B cell (primary cell): ENCODE measurements around the gene ARHGAP31. TPM values are rescaled to one million over a fixed set of nuclear protein-coding genes. Genes with fewer than 3 reads are reported as not detected.
"Not testable (repeated sequence)": the region's sequence is repeated elsewhere in the genome, so short reads cannot be mapped to it uniquely, and the experiment has no call there.

Experiments
- ATAC-seq: fragments of 200-7000 bp; cut with Tn5 transposase; one replicate; pipeline ENCODE4 v1.10.0; 2021; ENCODE audit warnings: low read depth, mild to moderate bottlenecking, moderate number of reproducible peaks, moderate library complexity
- CTCF ChIA-PET: fragments of 350-600 bp; sonication (Branson Sonifier 250); formaldehyde crosslinking; loops from one replicate; lab custom pipeline; 2021; ENCODE audit warnings: antibody characterized with exemption, inconsistent platforms; lab: Charles Lee
- POLR2A ChIA-PET: fragments of 350-600 bp; sonication (Branson Sonifier 250); formaldehyde crosslinking; loops from one replicate; lab custom pipeline; 2021; ENCODE audit warnings: antibody characterized with exemption; lab: Charles Lee
- DNase-seq: peaks from one replicate; pipeline ENCODE4 v3.0.0; 2013
- H2AFZ ChIP-seq: 2 replicates; pipeline ENCODE4 v1.6.1; 2012; ENCODE audit warnings: mild to moderate bottlenecking, low read depth, low read length; ENCODE audit not compliant: insufficient read depth, poor library complexity, severe bottlenecking
- H3K27ac ChIP-seq, 2 donors: 1 replicate in 1 of 2; 2 replicates in 1 of 2; pipeline ENCODE4 v1.5.1; 2012 to 2013; ENCODE audit warnings: low read length in 2 of 2, mild to moderate bottlenecking in 2 of 2, moderate library complexity in 1 of 2
- H3K27me3 ChIP-seq, 4 experiments: fragments of 200-600 bp in 1 of 4; sonication (generic) in 1 of 4; replicated peaks in 1 of 4; 1 replicate in 2 of 4; 2 replicates in 2 of 4; pipeline versions ENCODE4 v1.6.1 to v1.7.0; 2013 to 2016; ENCODE audit warnings: low read length in 3 of 4, mild to moderate bottlenecking in 2 of 4, mixed read lengths in 1 of 4, moderate library complexity in 1 of 4; ENCODE audit not compliant: insufficient read depth in 4 of 4, control insufficient read depth in 3 of 4; ENCODE audit errors: control extremely low read depth in 1 of 4
- H3K36me3 ChIP-seq, 2 experiments: replicated peaks in 1 of 2; 1 replicate in 1 of 2; 2 replicates in 1 of 2; pipeline versions ENCODE4 v1.6.1 to v1.7.1; 2013; ENCODE audit warnings: low read length in 1 of 2; ENCODE audit not compliant: insufficient read depth in 2 of 2, control insufficient read depth in 1 of 2; ENCODE audit errors: control extremely low read depth in 1 of 2, extremely low read depth in 1 of 2
- H3K4me1 ChIP-seq, 2 donors: fragments of 200-600 bp in 1 of 2; sonication (generic) in 1 of 2; 1 replicate in 1 of 2; 2 replicates in 1 of 2; pipeline versions ENCODE4 v1.5.1 to v1.6.1; 2013 to 2017; ENCODE audit warnings: low read length in 2 of 2; ENCODE audit not compliant: control insufficient read depth in 2 of 2, insufficient read depth in 2 of 2
- H3K4me2 ChIP-seq: replicated peaks from 2 replicates; pipeline ENCODE3; 2012; ENCODE audit warnings: mild to moderate bottlenecking, low read depth, low read length; ENCODE audit not compliant: poor library complexity, severe bottlenecking
- H3K4me3 ChIP-seq, 5 experiments: fragments of 200-600 bp in 1 of 5; sonication (generic) in 1 of 5; 1 replicate in 3 of 5; 2 replicates in 2 of 5; pipeline versions ENCODE4 v1.5.1 to v1.7.0; 2011 to 2016; ENCODE audit warnings: low read length in 4 of 5, mild to moderate bottlenecking in 4 of 5, low read depth in 2 of 5, control low read depth in 1 of 5, moderate library complexity in 1 of 5; ENCODE audit not compliant: insufficient read depth in 1 of 5; ENCODE audit errors: control extremely low read depth in 1 of 5, extremely low read depth in 1 of 5
- H3K79me2 ChIP-seq: fragments of 200-600 bp; sonication (generic); one replicate; pipeline ENCODE4 v1.6.0; 2016; ENCODE audit warnings: low read length; ENCODE audit not compliant: control insufficient read depth, insufficient read depth
- H3K9ac ChIP-seq: fragments of 200-600 bp; sonication (generic); 2 replicates; pipeline ENCODE4 v1.6.1; 2017; ENCODE audit warnings: mild to moderate bottlenecking, low read length, moderate library complexity
- H3K9me3 ChIP-seq, 3 donors: one replicate each; pipeline versions ENCODE4 v1.6.1 to v1.7.1; 2013; ENCODE audit warnings: low read length in 2 of 3; ENCODE audit not compliant: control insufficient read depth in 2 of 3, insufficient read depth in 1 of 3; ENCODE audit errors: control extremely low read depth in 1 of 3
- H4K20me1 ChIP-seq: 2 replicates; pipeline ENCODE4 v1.6.0; 2012; ENCODE audit warnings: mild to moderate bottlenecking, low read length; ENCODE audit not compliant: insufficient read depth, control insufficient read depth, poor library complexity, severe bottlenecking
- H3K27ac Mint-ChIP-seq: one replicate; pipeline ENCODE4 v1.8.0; 2021; ENCODE audit warnings: mixed read lengths
- H3K27me3 Mint-ChIP-seq: one replicate; pipeline ENCODE4 v1.8.0; 2021; ENCODE audit warnings: mixed read lengths
- H3K4me1 Mint-ChIP-seq: one replicate; pipeline ENCODE4 v1.8.0; 2021; ENCODE audit warnings: mixed read lengths
- H3K4me3 Mint-ChIP-seq: one replicate; pipeline ENCODE4 v1.8.0; 2021; ENCODE audit warnings: mixed read lengths
- H3K9me3 Mint-ChIP-seq: one replicate; pipeline ENCODE4 v1.8.0; 2022; ENCODE audit warnings: mixed read lengths; ENCODE audit not compliant: insufficient read depth
- EZH2 ChIP-seq: IDR thresholded peaks from 2 replicates; pipeline ENCODE4 v1.6.1; 2012; ENCODE audit warnings: borderline replicate concordance, low read depth, mild to moderate bottlenecking, moderate library complexity, low read length; ENCODE audit not compliant: insufficient read depth, poor library complexity, severe bottlenecking
- WGBS: methylation state at CpG from one replicate; pipeline ENCODE4 v1.1.5; 2013; ENCODE audit warnings: missing lambda C conversion rate; ENCODE audit not compliant: insufficient coverage; 5-methylcytosine and 5-hydroxymethylcytosine counted together
- intact Hi-C: fragments of 100-400 bp; cut with micrococcal nuclease; formaldehyde crosslinking; loops from one replicate; pipeline ENCODE4 v1.10.0; 2022
- polyA plus RNA-seq: library from polyadenylated mRNA; depleted of rRNA; stranded (reverse); fragments of >200 nt; gene quantifications from 2 replicates; pipeline ENCODE4 v1.2.3, GENCODE V29; 2012
- total RNA-seq, 2 donors: library from RNA; stranded (reverse); fragments of 120-200 nt in 1 of 2; gene quantifications; 1 replicate in 1 of 2; 2 replicates in 1 of 2; pipeline versions ENCODE4 v1.2.3 to v1.2.4, GENCODE V29; 2013 to 2022
- TF ChIP-seq, protein P1 (sequence below): fragments of 200-600 bp; IDR thresholded peaks from one replicate; pipeline ENCODE4 v1.8.0; 2022; ENCODE audit warnings: antibody characterized with exemption, mild to moderate bottlenecking

The ARHGAP31 gene
- total and polyA plus RNA-seq, 2 donors (not counting 1 experiment from before 2014, with no cell fraction given) = 3.5 to 7.8 TPM

DNA sequence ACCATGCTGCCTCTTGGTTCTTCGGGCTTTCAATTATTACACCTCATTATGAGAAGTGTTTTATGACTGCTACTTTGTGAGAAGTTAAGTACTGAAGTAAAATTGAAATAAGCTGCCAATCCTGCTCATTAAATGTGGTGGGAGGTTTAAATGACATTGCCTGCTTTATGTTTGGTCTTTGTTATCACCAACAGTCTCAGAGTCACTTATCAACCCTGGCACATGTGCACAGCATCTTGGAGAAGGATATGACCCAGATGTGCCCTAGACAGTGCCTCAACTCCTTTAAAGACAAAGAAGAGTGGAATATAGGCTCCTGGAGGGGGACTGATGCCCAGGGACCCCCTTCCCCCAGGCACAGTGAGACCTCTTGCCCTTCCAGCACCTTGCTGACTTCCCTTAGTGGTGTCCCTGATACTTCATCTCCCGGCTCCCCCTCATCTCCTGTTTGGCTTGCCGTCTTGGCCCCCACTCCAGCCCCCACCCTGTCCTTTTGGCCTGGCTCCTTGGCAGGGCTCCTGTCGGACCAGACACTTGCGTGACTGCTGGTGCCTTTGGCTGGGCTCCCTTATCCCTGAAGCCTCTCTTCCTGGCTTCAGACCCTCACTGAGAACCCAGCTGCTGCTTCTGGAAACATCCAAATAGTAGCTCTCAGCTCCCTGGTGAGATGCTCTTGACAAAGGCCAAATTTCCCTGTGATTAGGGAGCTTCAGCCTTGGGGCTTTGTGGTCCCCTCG, 39.8 kb downstream of the ARHGAP31 start:
- H3K9me3 Mint-ChIP-seq = peaks cover 2% of the 10 kb centered on the region
- H3K27ac Mint-ChIP-seq = no peak overlapping the region
- Histone ChIP-seq H3K4me1 (peaks cover 0 to 3% of the 10 kb centered on the region in 2 donors), H3K79me2 (no peaks in the 10 kb centered on the region), H3K36me3 (no peaks in the 10 kb centered on the region), H3K4me2 (no peak overlapping the region), H3K9ac (no peak overlapping the region), H3K27me3 (no peaks in the 10 kb centered on the region), H2AFZ (no peak overlapping the region), H3K9me3 (peaks cover 0 to 6% (median 0%) of the 10 kb centered on the region in 3 donors), H4K20me1 (no peaks in the 10 kb centered on the region), H3K4me3 (no peak overlapping the region), H3K27ac (no peak overlapping the region)
- WGBS = 98% methylated on average over 4 of the region's 6 CpGs
- ChIA-PET POLR2A (no interaction called here), CTCF (no interaction called here)
- H3K4me1 Mint-ChIP-seq = no peaks in the 10 kb centered on the region
- TF ChIP-seq EZH2 = no peak
- TF ChIP-seq, protein P1, sequence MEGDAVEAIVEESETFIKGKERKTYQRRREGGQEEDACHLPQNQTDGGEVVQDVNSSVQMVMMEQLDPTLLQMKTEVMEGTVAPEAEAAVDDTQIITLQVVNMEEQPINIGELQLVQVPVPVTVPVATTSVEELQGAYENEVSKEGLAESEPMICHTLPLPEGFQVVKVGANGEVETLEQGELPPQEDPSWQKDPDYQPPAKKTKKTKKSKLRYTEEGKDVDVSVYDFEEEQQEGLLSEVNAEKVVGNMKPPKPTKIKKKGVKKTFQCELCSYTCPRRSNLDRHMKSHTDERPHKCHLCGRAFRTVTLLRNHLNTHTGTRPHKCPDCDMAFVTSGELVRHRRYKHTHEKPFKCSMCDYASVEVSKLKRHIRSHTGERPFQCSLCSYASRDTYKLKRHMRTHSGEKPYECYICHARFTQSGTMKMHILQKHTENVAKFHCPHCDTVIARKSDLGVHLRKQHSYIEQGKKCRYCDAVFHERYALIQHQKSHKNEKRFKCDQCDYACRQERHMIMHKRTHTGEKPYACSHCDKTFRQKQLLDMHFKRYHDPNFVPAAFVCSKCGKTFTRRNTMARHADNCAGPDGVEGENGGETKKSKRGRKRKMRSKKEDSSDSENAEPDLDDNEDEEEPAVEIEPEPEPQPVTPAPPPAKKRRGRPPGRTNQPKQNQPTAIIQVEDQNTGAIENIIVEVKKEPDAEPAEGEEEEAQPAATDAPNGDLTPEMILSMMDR = no peak
- H3K4me3 Mint-ChIP-seq = no peak overlapping the region
- DNase-seq = no peak
- no peak for ATAC-seq
- H3K27me3 Mint-ChIP-seq = no peaks in the 10 kb centered on the region
- intact Hi-C loops = no loop called here

DNA sequence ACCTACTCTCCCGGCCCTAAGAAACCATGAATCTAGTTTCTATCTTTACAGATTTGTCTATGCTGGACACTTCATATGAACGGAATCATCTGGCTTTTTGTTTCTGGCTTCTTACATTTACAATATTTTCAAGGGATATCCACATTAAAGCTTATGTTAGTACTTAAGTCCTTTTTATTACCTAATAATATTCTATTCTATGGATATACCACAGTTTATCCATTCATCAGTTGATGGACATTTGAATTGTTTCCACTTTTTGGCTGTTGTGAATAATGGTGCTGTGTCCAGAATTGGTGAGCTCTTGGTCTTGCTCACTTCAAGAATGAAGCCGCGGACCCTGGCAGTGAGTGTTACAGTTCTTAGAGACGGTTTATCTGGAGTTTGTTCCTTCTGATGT, 42.6 kb downstream of the ARHGAP31 start:
- 97% methylated on average over 3 of the region's 5 CpGs for WGBS
- peaks cover 2% of the 10 kb centered on the region for H3K9me3 Mint-ChIP-seq
- CTCF ChIA-PET = interaction anchor here (0.8 kb wide), 1 partner anchor 9 kb away, joined by 3 read pairs; no protein-coding TSS in a partner anchor
- Histone ChIP-seq H3K79me2 (no peaks in the 10 kb centered on the region), H3K4me1 (peaks cover 0 to 7% of the 10 kb centered on the region in 2 donors), H2AFZ (no peak overlapping the region), H3K9ac (no peak overlapping the region), H3K4me2 (no peak overlapping the region), H4K20me1 (no peaks in the 10 kb centered on the region), H3K9me3 (peaks cover 0 to 6% (median 0%) of the 10 kb centered on the region in 3 donors), H3K27ac (no peak overlapping the region), H3K36me3 (no peaks in the 10 kb centered on the region), H3K27me3 (no peaks in the 10 kb centered on the region), H3K4me3 (no peak overlapping the region)
- H3K27ac Mint-ChIP-seq = no peak overlapping the region
- POLR2A ChIA-PET = no interaction called here
- intact Hi-C loops = no loop called here
- ATAC-seq (no peak), DNase-seq (no peak)
- no peak for TF ChIP-seq EZH2
- TF ChIP-seq, protein P1 = no peak
- H3K4me3 Mint-ChIP-seq = no peak overlapping the region
- H3K27me3 Mint-ChIP-seq = no peaks in the 10 kb centered on the region
- H3K4me1 Mint-ChIP-seq = peaks cover 6% of the 10 kb centered on the region

DNA sequence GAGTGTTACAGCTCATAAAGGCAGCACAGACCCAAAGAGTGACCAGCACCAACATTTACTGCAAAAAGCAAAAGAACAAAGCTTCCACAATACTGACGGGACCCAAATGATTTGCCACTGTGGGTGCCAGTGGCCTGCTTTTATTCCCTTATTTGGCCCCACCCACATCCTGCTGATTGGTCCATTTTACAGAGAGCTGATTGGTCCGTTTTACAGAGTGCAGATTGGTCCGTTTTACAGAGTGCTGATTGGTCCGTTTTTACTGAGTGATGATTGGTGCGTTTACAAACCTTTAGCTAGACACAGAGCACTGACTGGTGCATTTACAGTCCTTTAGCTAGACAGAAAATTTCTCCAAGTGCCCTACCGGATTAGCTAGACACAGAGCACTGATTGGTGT, 43.2 kb downstream of the ARHGAP31 start:
- H3K4me3 ChIP-seq, H4K20me1 ChIP-seq, DNase-seq, H3K27ac ChIP-seq, H3K27me3 ChIP-seq, H3K9me3 Mint-ChIP-seq, H2AFZ ChIP-seq, H3K27ac Mint-ChIP-seq, H3K9me3 ChIP-seq, H3K4me2 ChIP-seq, H3K36me3 ChIP-seq, H3K27me3 Mint-ChIP-seq, H3K4me3 Mint-ChIP-seq, H3K4me1 ChIP-seq, intact Hi-C loops, H3K4me1 Mint-ChIP-seq, H3K9ac ChIP-seq, ATAC-seq, H3K79me2 ChIP-seq: not testable (repeated sequence)
- ChIA-PET POLR2A (interaction anchor here (1.1 kb wide), 1 partner anchor 42 kb away, joined by 3 read pairs; no protein-coding TSS in a partner anchor), CTCF (interaction anchor here (0.8 kb wide), 1 partner anchor 8 kb away, joined by 3 read pairs; no protein-coding TSS in a partner anchor)
- 91% methylated on average over 5 of the region's 6 CpGs for WGBS
